Activated CD4-positive, alpha-beta T cell treated with anti-CD3 and anti-CD28 coated beads, Interleukin-2, Interleukin-6, amounts not matched to agents 100 ng/mL and 50 ng/mL, durations not matched to agents 16 hours and 8 hours (primary cell): ENCODE data around the gene ANXA4.
A peak's percentile ranks its signal among the peaks of the same experiment; 100 is the strongest.
"Not testable (repeated sequence)": the region's sequence is repeated elsewhere in the genome, so short reads cannot be mapped to it uniquely, and the experiment has no call there.

ENCODE experiments used
- DNase-seq: peaks from one replicate; pipeline ENCODE4 v3.0.0-alpha.2; 2020

The ANXA4 gene

DNA sequence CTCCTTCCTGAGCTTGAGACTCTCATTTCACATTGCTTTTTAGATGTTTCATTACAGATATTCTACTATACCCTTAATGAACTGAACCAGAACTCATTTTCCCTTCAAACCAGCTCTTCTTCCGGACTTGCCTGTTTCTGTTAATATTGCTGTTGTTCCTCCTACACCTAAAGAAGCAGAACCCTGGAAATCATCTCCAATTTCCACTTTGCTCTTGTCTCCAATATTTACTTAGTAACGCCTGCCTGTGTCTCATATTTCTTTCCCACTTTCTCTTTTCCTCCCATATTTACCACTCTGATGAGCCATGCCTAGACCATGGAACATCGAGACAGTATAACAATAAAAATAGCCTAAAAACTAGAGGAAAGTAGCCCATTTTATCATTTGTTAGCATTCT lies 69.7 kb downstream of the ANXA4 start:
- DNase-seq: no peak

DNA sequence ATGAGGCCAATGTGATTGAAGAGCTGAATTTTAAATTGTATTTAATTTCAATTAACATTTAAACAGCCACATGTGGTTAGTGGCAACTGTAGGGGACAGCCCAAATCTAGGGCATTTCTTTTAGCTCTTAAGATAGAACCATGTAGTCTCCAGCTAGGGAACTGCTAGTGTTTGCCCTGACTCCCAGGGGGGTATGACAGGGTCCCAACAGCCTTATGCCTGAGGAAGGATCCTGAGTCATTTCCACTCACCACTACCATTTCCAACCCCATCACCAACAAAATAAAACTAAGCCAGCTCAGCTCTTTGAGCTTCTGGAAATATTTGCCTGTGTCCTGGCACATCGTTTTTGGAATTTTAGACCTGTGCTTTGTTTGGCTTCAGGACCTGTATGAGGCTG lies 73.8 kb downstream of the ANXA4 start:
- DNase-seq: no peak

- DNase-seq: peak; percentile 89
Measured at GRCh38 chr2:69816923-69817542, 75.1 kb downstream of the ANXA4 start.

GRCh38 chr2:69817729-69818501 lies 76.0 kb downstream of the ANXA4 start:
- no peak for DNase-seq

DNA sequence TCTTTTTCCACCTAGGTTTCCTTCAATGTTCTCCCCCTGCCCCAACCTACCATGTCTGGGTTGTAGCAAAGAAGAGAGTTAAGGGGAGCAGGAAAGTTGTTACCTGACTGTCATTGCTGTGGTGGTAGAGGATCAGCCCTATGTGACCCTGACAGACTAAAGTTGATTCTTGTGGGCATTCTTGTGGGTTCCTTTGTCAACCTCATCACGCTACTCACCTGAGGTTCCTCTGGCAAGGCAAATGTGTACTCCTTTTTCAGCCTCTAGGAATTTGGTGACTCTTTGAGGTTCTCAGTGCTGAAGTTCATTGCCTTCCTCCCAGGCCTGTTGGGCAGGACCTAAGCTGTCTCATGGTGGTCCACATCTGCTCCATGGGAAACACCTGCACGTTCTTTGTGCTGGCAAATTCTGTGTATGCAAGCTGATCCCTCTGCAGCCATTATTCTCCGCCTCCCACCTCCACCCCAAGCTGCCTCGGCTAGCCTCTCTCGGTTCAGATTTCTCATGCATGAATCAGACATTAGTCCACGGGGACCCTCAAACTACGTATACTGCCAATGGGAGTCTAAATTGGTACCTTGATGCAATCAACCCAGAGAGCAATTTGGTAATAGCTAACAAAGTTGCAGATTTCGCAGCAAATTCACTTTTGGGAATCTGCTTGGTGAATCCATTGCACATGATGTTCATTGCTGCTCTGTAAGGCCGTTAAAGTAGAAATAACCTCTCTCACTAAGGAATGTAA lies 86.0 kb downstream of the ANXA4 start:
- DNase-seq: peak; percentile 8

GRCh38 chr2:69828938-69829255 lies 87.0 kb downstream of the ANXA4 start:
- no peak for DNase-seq

DNA sequence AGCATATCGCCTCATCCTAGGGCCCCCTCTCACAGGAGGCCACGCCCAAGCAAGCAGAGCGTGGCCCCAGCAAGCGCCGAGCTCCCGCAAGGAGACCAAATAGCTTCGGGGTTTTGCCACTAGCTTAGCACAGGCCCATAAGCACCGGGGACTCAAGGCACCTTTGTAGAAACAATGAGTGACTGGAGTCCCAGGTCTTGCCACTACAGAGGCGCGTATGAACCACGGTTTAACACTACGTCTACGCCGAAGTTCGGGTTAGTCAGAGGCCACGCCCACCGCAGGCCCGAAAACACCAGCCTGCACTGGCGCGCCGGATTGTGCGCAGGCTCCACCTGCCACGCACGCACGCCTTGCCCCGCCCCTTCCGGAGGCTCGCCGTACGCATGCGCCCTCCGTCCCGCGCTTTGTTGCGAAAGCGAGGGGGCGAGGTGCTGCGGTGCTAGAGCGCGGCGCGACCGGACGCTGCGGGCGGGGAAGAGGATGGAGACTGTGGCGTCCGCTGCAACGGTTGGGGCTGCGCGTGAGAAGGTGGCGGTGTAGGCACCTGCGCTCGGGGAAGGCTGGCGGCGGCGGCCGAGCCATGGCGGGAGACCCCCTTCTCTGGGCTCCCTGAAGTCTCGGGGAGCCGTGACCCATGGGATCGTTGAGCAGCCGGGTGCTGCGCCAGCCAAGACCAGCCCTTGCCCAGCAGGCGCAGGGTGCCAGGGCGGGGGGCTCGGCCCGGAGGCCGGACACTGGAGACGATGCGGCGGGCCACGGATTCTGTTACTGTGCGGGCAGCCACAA lies 87.5 kb downstream of the ANXA4 start, which contains the start of gene GMCL1:
GMCL1 (plus strand) TSS at position 405 of the 789 bp plus-strand sequence; CDS start at position 638, 233 bp downstream.
- peak; percentile 99 for DNase-seq

DNA sequence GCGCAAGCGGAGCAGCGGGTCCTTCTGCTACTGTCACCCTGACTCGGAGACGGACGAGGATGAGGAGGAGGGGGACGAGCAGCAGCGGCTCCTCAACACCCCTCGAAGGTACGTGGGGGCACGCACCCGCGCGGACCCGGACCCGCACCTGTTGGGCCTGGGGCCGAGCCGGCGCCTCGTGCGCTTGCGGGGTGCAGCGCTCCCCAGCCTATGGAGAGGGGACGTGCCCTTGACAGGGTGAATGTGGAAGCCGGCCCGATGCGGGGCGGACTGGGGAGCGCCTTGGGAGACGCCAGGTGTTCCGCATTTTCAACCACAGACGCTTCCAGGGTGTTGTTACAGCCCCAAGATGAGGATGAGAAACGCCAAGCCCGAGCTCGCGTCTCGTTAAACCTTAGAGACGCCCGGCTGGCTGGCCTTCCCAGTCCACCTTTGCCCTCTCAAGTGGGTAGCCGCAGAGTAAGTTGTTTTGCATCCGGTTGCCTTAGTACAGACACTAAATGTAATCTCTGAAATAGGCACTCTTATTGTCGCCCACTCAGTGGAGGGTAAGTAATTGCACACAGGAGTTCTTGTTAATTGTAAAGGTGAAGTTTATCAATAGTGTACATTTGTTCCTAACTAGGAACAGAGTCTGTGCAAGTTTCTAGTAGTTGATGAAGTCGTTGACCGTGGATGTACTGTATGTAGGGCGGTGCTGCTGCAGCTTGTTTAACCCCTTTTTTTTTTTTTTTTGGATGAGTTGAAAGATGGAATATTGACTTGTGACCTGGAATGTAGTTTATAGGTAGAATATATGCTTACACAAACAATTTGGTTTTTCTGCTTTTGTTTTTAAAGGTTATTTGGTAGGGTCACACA lies 88.3 kb downstream of the ANXA4 start:
- DNase-seq: peak; percentile 59

- not testable (repeated sequence) for DNase-seq
Measured at GRCh38 chr2:69830906-69831241, 88.9 kb downstream of the ANXA4 start.

DNA sequence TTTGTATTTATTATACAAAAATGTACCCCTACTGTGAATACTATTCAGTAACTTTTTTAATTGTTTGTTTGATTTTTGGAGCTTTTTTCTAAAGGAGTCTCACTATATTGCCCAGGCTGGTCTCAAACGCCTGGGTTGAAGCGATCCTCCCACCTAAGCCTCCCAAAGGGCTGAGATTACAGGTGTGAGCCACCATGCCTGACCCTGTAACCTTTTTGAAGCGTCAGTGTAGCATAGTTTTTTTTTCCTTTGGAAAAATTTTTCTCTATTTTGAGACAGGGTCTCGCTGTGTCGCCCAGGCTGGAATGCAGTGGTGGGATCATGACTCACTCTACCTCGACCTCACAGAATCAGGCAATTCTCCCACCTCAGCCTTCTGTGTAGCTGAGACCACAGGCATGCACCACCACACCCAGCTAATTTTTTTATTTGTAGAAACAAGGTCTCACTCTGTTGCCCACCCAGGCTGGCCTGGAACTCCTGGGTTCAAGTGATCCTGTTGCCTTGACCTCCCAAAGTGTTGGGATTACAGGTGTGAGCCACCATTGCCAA lies 89.5 kb downstream of the ANXA4 start:
- no peak for DNase-seq

DNA sequence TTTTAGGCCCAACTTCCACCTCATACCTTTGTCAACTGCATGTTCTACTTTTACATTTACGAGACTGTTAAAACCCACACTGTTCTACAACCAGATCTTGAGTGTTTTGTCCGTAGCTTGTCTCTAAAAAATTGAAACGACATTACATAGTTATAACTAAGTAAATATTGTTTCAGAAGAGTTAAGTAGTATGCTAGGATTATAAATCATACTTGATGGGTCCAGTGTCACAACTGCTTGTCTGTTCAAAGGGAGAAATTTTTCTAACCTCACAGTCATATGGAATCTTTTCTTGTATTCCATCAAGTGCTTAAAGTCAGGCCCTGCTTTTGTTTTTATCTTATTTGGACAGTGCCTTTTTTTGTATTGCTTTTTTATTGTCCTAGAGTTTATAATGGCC lies 91.8 kb downstream of the ANXA4 start:
- DNase-seq: no peak

GRCh38 chr2:69835666-69836065 lies 93.7 kb downstream of the ANXA4 start:
- DNase-seq: no peak

DNA sequence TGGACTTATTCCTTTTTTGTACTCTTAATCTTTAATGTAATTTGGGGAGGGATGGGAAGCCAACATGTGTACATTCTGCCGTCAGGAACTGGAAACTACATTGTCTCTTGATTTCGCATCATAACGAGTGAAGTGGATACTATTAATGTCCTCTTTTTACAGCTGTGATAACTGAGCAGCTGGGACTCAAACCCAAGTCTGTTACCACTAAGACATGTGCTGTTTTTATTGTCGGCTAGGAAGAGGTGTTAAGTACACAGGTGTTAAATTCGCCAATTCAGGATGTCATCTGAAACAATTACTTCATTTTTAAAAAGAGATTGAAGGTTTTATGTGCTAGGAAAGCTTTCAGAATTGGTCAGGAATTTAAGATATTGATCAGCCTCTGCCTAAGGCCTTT lies 94.4 kb downstream of the ANXA4 start:
- DNase-seq: no peak

GRCh38 chr2:69837533-69837932 lies 95.6 kb downstream of the ANXA4 start:
- peak; percentile 20 for DNase-seq

- no peak for DNase-seq
Measured at GRCh38 chr2:69843993-69844392, 102.1 kb downstream of the ANXA4 start.

DNA sequence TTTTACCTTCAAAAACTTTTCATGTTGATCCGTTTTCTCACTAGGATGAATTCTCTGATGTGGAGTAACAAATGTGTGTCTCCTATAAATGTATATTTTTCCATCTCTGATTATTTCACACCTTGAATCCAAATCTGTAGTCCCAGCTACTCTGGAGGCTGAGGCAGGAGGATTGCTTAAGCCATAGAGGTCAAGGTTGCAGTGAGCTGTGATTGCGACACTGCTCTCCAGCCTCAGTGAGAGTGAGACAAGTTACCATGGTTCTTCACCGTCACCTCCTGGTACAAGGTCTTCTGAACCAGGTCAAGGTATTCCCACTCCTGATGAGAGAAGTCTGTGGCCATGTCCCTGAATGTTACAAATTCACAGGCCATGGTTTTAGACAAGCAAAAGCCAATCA lies 102.6 kb downstream of the ANXA4 start:
- no peak for DNase-seq

DNA sequence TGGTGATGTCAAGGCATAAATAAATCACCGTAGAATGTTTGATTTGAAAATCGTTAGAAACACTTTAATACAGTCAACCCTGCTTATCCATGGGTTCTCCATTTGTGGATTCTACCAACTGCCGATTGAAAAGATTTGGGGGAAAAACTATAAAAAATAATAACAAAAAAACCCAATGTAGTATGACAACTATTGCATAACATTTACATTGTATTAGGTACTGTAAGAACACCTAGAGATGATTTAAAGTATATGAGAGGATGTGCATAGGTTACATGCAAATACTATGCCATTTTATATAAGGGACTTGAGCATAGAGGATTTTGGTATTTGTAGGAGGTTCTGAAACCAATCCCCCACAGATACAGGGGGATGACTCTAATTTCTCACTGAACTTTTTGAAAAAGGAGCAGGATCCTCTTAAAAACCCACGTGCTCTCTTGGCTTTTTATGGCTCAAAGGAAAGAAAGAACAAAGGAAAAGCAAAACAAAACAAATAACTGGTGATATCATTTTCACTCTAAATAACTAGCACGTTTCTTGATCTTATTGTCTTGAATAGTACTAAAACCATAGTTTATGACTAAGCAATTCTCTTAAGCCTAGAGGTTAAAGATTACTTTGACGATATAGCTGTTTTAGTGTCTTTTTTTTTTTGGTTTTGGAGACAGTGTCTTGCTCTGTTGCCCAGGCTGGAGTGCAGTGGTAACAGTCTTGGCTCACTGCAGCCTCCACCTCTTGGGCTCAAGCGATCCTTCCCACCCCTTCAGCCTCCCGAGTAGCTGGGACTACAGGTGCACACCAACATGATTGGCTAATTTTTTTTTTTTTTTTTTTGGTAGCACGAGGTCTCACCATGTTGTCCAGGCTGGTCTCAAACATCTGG lies 104.5 kb downstream of the ANXA4 start:
- DNase-seq: no peak

- no peak for DNase-seq
Measured at GRCh38 chr2:69847068-69847828, 105.3 kb downstream of the ANXA4 start.

DNA sequence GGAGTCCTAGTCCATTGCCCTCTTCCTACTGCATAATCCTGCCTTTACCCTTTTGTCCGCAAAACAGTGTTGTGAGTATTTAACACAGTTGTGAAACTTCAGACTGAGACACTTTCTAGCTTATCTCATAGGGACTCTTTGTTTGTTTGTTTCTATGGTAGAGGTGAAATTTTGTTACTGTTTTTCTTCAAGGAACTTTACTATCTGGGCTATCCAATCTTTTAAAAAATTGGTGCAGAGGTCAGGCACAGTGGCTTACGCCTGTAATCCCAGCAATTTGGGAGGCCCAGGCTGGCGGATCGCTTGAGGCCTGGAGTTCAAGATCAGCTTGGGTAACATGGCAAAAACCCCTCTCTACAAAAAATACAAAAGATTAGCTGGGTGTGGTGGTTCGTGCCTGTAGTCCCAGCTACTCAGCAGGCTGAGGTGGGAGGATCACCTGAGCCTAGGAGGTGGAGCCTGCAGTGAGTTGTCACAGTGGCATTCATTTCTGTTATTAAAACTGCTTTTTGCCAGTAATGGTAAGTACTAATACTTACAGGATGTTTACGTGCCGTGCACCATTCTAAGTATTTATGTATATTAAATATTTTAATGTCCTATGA lies 106.4 kb downstream of the ANXA4 start:
- no peak for DNase-seq

DNA sequence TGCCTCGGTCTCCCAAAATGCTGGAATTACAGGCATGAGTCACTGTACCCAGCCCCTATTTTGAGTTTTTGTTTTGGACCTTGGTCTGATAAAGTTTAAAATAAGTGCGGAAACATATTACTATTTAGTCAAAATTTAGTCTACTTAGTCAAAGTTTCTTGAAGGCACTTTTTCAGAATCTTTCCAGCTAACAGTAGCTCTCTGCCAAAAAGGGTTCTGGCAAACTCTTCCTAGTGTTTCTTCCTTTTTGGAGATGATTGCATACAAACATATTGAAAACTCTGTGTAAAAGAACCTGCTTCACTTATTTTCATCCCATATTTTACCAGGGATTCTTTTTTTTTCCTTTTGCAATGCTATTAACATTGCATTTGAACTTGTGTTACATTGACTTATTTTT lies 116.3 kb downstream of the ANXA4 start:
- no peak for DNase-seq
